ENCODE data around the gene GXYLT1.
"Not testable (repeated sequence)": the region's sequence is repeated elsewhere in the genome, so short reads cannot be mapped to it uniquely, and the experiment has no call there.

GXYLT1 gene

GRCh38 chr12:42143452-42144157 is 1.1 kb downstream of the GXYLT1 start:
- DNase-seq (ENCODE audit: low read depth), result no peak

- no peak for DNase-seq (ENCODE audit: low read depth)
Measured at GRCh38 chr12:42141981-42142606, 2.6 kb downstream of the GXYLT1 start.

- no peak for DNase-seq (ENCODE audit: low read depth)
Measured at GRCh38 chr12:42140901-42141300, 3.8 kb downstream of the GXYLT1 start.

GRCh38 chr12:42135259-42135814 is 9.3 kb downstream of the GXYLT1 start:
- DNase-seq (ENCODE audit: low read depth), result no peak

- DNase-seq (ENCODE audit: low read depth), result no peak
Measured at GRCh38 chr12:42130672-42131402, 13.8 kb downstream of the GXYLT1 start.

- no peak for DNase-seq (ENCODE audit: low read depth)
Measured at GRCh38 chr12:42129595-42130204, 15.0 kb downstream of the GXYLT1 start.

- DNase-seq (ENCODE audit: low read depth), result no peak
Measured at GRCh38 chr12:42128888-42129287, 15.8 kb downstream of the GXYLT1 start.

- no peak for DNase-seq (ENCODE audit: low read depth)
Measured at GRCh38 chr12:42128327-42128726, 16.3 kb downstream of the GXYLT1 start.

- DNase-seq (ENCODE audit: low read depth), result no peak
Measured at GRCh38 chr12:42126963-42127362, 17.7 kb downstream of the GXYLT1 start.

GRCh38 chr12:42125388-42125767 is 19.3 kb downstream of the GXYLT1 start:
- DNase-seq (ENCODE audit: low read depth), result no peak

GRCh38 chr12:42124764-42125387 is 19.8 kb downstream of the GXYLT1 start:
- no peak for DNase-seq (ENCODE audit: low read depth)

- no peak for DNase-seq (ENCODE audit: low read depth)
Measured at GRCh38 chr12:42119085-42119633, 25.5 kb downstream of the GXYLT1 start.

GRCh38 chr12:42118136-42118879 is 26.4 kb downstream of the GXYLT1 start:
- DNase-seq (ENCODE audit: low read depth), result no peak

GRCh38 chr12:42109031-42109430 is 35.6 kb downstream of the GXYLT1 start:
- DNase-seq (ENCODE audit: low read depth), result no peak

GRCh38 chr12:42106791-42107190 is 37.9 kb downstream of the GXYLT1 start:
- DNase-seq (ENCODE audit: low read depth), result not testable (repeated sequence)

- no peak for DNase-seq (ENCODE audit: low read depth)
Measured at GRCh38 chr12:42104784-42105183, 39.9 kb downstream of the GXYLT1 start.

- DNase-seq (ENCODE audit: low read depth), result no peak
Measured at GRCh38 chr12:42104087-42104486, 40.6 kb downstream of the GXYLT1 start.

- no peak for DNase-seq (ENCODE audit: low read depth)
Measured at GRCh38 chr12:42103155-42103554, 41.5 kb downstream of the GXYLT1 start.

GRCh38 chr12:42102720-42103119 is 42.0 kb downstream of the GXYLT1 start:
- DNase-seq (ENCODE audit: low read depth), result no peak

GRCh38 chr12:42099433-42099832 is 45.2 kb downstream of the GXYLT1 start:
- DNase-seq (ENCODE audit: low read depth), result no peak

- no peak for DNase-seq (ENCODE audit: low read depth)
Measured at GRCh38 chr12:42097971-42098370, 46.7 kb downstream of the GXYLT1 start.
